ENCODE results near the gene LHPP.

The LHPP gene

GRCh38 chr10:124659380-124659779 lies 197.8 kb downstream of the LHPP start:
- no peak for DNase-seq (ENCODE audit: low spot score)

- no peak for DNase-seq (ENCODE audit: low spot score)
Observed at GRCh38 chr10:124660404-124661125, 198.9 kb downstream of the LHPP start.

GRCh38 chr10:124661660-124662180 lies 200.1 kb downstream of the LHPP start:
- DNase-seq (ENCODE audit: low spot score), result no peak

GRCh38 chr10:124663228-124663627 lies 201.6 kb downstream of the LHPP start:
- no peak for DNase-seq (ENCODE audit: low spot score)
